Activated CD4-positive, alpha-beta T cell treated with anti-CD3 and anti-CD28 coated beads, Interleukin-2, amount 50 U/mL, for 4 hours (primary cell): ENCODE measurements around the gene CPSF4.

Source experiments
- DNase-seq, 2 experiments: peaks; one replicate each; pipeline ENCODE4 v3.0.0-alpha.2; 2020

CPSF4 gene

GRCh38 chr7:99438573-99439480 is at the start of gene CPSF4, which contains the start of gene PTCD1:
Gene CPSF4, plus strand, starts transcription at chr7:99438943. Its CDS starts 140 bp downstream, at chr7:99439083.
Gene PTCD1, minus strand, starts transcription at chr7:99438798. Its CDS starts 3,556 bp downstream, at chr7:99435242.
- peak; percentile 88 to 91 for DNase-seq

- DNase-seq = no peak
Observed at GRCh38 chr7:99389772-99390171, 49.0 kb upstream of the CPSF4 start.

- no peak for DNase-seq
Observed at GRCh38 chr7:99390941-99391602, 47.7 kb upstream of the CPSF4 start.

- DNase-seq = no peak
Observed at GRCh38 chr7:99392046-99392445, 46.7 kb upstream of the CPSF4 start.

GRCh38 chr7:99392659-99393354 is 45.9 kb upstream of the CPSF4 start:
- DNase-seq = peak; percentile 70 to 77

GRCh38 chr7:99393355-99394187 is 45.2 kb upstream of the CPSF4 start:
- no peak for DNase-seq

GRCh38 chr7:99394188-99394502 is 44.6 kb upstream of the CPSF4 start:
- no peak for DNase-seq

GRCh38 chr7:99395616-99396327 is 43.0 kb upstream of the CPSF4 start:
- no peak for DNase-seq

GRCh38 chr7:99396418-99397296 is 42.1 kb upstream of the CPSF4 start:
- no peak for DNase-seq

- DNase-seq = no peak
Observed at GRCh38 chr7:99397297-99397983, 41.3 kb upstream of the CPSF4 start.

GRCh38 chr7:99398891-99399445 is 39.8 kb upstream of the CPSF4 start:
- DNase-seq = no peak

GRCh38 chr7:99399597-99399996 is 39.1 kb upstream of the CPSF4 start:
- no peak for DNase-seq

GRCh38 chr7:99402854-99403253 is 35.9 kb upstream of the CPSF4 start:
- no peak for DNase-seq

GRCh38 chr7:99403764-99404163 is 35.0 kb upstream of the CPSF4 start:
- no peak for DNase-seq

- no peak for DNase-seq
Observed at GRCh38 chr7:99404235-99404976, 34.3 kb upstream of the CPSF4 start.

- no peak for DNase-seq
Observed at GRCh38 chr7:99404977-99405320, 33.8 kb upstream of the CPSF4 start.

GRCh38 chr7:99406557-99406956 is 32.2 kb upstream of the CPSF4 start:
- no peak for DNase-seq

GRCh38 chr7:99407872-99408378 is 30.8 kb upstream of the CPSF4 start:
- peak; percentile 44 to 45 for DNase-seq
